Measurements from ENCODE around the gene EFL1. TPM values are rescaled to one million over a fixed set of nuclear protein-coding genes. Genes with fewer than 3 reads are reported as not detected.

The EFL1 gene
- total RNA-seq, 2 experiments from 2014 or later: 15.8 to 18.6 TPM

DNA sequence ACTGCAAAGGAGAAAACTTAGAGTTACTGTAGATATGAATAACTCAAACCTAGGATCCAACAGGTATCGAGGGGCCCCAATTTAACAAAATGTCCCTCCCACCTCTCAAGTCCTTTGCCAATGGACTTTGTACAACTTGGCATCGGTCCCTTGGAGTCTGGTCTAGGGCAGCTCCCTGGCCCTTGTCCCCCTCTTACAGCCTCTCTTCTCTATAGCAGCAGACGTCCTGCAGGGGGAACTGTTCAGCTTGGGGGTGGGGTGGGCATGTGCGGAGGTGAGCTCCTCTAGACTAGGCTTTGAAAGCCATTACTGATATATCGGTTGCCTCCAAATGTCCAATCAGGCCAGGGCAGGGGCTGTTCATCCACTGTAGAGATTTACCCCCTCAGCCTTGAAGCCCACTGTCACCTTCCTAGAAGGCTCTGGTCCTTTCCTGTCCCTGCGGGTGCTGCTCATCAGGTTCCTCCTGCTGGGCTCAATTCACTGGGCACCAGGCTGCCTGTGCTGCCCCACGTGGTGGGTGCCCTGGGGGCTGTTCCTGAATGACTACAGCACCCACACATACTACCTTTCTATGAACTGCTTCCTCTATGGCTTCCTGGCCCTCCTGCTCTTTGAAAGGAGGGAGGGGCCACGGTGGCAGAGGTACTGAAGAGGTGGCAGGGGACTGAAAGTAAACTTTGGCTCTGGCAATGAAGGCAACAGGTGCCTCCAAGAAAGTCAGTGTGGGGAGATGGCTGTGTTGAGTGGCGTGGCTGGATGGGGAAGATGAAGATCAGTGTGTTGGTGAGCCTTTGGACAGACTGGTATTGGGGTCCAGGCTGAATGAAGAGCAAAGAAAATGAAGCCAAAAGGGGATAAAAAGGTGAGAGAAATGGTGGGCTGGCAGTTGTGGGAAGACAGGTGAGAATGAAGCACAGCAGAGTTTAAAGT lies 137.9 kb downstream of the EFL1 start:
- intact Hi-C loops (cut with micrococcal nuclease): no loop called here
- no peak overlapping the region for H3K4me3 Mint-ChIP-seq
- peaks cover 7% of the 10 kb centered on the region for H3K4me1 Mint-ChIP-seq (ENCODE audit: low read depth)
- CTCF ChIA-PET: interaction anchor here (1.1 kb wide), 1 partner anchor 103 kb away, joined by 3 read pairs; no protein-coding TSS in a partner anchor
- H3K9me3 Mint-ChIP-seq: no peaks in the 10 kb centered on the region
- no peak for DNase-seq
- peaks cover 9% of the 10 kb centered on the region for H3K36me3 Mint-ChIP-seq (ENCODE audit: low read depth)
- H3K27me3 Mint-ChIP-seq (ENCODE audit: low read depth): no peaks in the 10 kb centered on the region
- H3K27ac Mint-ChIP-seq: no peak overlapping the region

DNA sequence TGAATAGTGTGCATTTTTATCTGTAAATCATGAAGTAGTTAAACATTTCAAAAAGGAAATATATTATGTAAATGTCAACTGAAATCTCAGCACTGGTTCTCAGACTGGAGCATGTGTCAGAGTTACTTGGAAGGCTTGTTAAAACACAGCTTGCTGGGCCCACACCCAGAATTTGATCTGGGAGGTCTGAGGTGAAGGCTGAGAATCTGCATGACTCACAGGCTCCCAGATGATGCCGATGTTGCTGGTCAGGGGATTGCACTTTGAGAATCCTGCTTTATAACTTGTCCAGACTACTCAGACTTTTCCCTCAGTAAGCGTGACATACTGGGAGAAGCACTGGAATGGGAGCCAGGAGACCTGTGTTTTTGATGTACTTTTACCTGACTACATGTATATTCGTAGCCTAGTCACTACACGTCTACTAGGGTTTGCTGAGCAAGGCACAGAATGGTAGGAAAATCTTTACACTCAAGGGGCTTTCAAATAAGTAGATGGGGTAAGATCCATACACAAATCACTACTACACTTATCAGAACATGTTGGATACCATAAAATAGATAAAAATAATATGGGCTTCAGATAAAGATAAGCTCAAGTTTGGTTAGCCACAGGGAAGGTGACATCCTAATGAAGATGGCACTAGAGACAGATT lies 139.7 kb downstream of the EFL1 start:
- CTCF ChIA-PET: interaction anchor here (0.9 to 1.4 kb wide), 3 partner anchors 12 to 105 kb away, joined by 3 to 4 read pairs (median 4); no protein-coding TSS in a partner anchor
- Mint-ChIP-seq H3K4me1 (ENCODE audit: low read depth) (no peaks in the 10 kb centered on the region), H3K36me3 (ENCODE audit: low read depth) (peaks cover 9% of the 10 kb centered on the region), H3K27ac (no peak overlapping the region), H3K4me3 (no peak overlapping the region), H3K27me3 (ENCODE audit: low read depth) (no peaks in the 10 kb centered on the region), H3K9me3 (no peaks in the 10 kb centered on the region)
- intact Hi-C loops (cut with micrococcal nuclease): no loop called here
- no peak for DNase-seq

DNA sequence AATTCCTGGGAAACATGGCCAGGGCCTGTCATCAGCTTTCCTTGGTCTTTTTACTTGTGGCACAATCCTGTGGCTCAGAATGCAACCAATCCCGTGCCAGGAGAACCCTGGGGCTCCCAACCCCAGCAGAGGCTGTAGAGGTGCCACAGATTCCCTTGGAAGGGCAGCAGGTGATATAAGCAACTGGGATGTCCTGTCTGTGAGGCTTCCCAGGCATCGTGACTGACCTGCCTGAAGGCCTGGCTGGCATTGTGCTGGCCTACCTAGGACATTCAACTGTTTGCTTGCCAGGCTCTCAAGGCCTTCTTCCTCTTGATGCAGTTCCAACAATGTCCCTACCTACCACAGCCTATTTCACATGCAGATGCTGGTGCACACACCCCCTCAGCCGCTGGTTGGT lies 144.5 kb downstream of the EFL1 start:
- no peaks in the 10 kb centered on the region for H3K4me1 Mint-ChIP-seq (ENCODE audit: low read depth)
- no peaks in the 10 kb centered on the region for H3K9me3 Mint-ChIP-seq

DNA sequence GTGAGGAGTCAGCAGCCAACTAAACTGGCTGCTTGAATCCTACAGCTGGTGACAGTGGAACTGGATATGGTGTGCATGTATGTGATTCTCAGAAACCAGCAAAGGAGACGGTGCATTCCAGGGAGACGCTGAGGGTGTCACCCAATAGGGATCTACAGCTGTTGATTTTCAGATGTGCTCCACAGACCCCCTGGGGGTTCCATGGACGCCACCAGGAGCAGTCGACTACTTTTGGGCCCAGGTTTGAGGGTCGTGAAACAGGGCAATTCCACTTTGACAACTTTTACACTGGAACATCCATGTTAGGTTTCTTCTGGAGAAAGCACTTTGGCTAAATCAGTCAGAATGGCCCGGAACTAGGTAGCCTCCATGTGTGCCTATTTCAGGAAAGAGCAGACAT lies 145.2 kb downstream of the EFL1 start:
- no peaks in the 10 kb centered on the region for H3K27me3 Mint-ChIP-seq (ENCODE audit: low read depth)
- no peak for DNase-seq
- CTCF ChIA-PET: interaction anchor here (1.0 kb wide), 1 partner anchor 9 kb away, joined by 3 read pairs; no protein-coding TSS in a partner anchor
- peaks cover 2% of the 10 kb centered on the region for H3K36me3 Mint-ChIP-seq (ENCODE audit: low read depth)
- H3K9me3 Mint-ChIP-seq: no peaks in the 10 kb centered on the region
- no peak overlapping the region for H3K4me3 Mint-ChIP-seq
- H3K4me1 Mint-ChIP-seq (ENCODE audit: low read depth): no peaks in the 10 kb centered on the region
- H3K27ac Mint-ChIP-seq: no peak overlapping the region
- intact Hi-C loops (cut with micrococcal nuclease): no loop called here

More for the DNA sequence above, 144.5 kb downstream of the EFL1 start:
- Mint-ChIP-seq H3K4me3 (no peak overlapping the region), H3K27ac (no peak overlapping the region), H3K36me3 (ENCODE audit: low read depth) (peaks cover 2% of the 10 kb centered on the region), H3K27me3 (ENCODE audit: low read depth) (no peaks in the 10 kb centered on the region)
- intact Hi-C loops (cut with micrococcal nuclease): no loop called here
- DNase-seq: no peak
- CTCF ChIA-PET: interaction anchor here (1.0 kb wide), 1 partner anchor 10 kb away, joined by 3 read pairs; no protein-coding TSS in a partner anchor

DNA sequence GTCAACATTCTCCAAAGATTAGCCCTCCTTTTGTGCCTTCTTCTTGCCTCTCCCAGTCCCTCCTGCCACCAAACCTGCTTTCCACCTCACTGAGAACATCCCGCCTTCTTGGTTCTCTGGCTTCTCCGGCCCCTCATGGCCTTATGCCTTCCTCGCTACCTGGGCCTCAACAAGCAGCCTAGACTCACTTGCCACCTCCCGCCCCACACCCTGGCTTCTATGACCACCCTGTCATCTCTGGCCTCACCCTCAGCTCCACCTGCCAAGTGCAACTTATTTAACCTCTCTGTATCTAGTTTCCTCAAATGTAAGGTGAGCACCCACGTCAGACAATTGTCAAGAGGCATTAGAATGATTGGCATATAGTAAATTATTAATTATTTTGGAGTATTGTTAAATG lies 147.9 kb downstream of the EFL1 start:
- CTCF ChIA-PET: no interaction called here
- intact Hi-C loops (cut with micrococcal nuclease): no loop called here
- no peak overlapping the region for H3K4me3 Mint-ChIP-seq

DNA sequence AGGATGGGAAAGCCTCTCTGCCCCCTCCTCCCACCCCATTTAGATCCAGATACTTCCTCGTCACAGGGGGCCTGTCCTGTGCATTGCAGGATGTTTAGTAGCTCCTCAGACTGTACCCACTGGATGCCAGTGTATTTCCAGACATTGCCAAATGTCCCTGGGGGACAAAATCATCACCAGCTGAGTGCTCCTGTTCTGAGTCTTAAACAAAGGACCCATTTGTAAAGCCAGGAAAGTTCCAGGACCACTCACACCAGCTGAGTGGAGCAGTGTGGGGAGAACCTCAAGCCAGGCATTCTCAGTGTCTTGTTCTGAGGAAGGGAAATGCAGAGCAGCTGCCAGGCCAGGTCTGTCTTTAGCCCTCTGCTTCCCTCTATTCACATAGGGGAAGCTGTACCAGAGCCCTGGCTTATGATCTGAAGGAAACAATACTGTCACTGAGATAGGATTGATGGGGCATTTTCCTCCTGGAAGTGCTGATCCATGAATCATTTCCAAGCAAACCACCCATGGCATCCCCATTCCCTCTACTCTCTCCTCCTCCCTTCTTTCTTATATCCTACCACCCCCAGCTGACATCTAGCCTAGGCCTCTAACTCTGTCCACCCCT lies 149.3 kb downstream of the EFL1 start:
- Mint-ChIP-seq H3K4me1 (ENCODE audit: low read depth) (peaks cover 2% of the 10 kb centered on the region), H3K27ac (no peak overlapping the region), H3K27me3 (ENCODE audit: low read depth) (no peaks in the 10 kb centered on the region), H3K36me3 (ENCODE audit: low read depth) (no peaks in the 10 kb centered on the region), H3K4me3 (no peak overlapping the region), H3K9me3 (no peaks in the 10 kb centered on the region)
- DNase-seq: no peak
- CTCF ChIA-PET: no interaction called here
- intact Hi-C loops (cut with micrococcal nuclease): no loop called here

More for the DNA sequence above, 147.9 kb downstream of the EFL1 start:
- H3K4me1 Mint-ChIP-seq (ENCODE audit: low read depth): no peaks in the 10 kb centered on the region
- no peaks in the 10 kb centered on the region for H3K9me3 Mint-ChIP-seq
- H3K27me3 Mint-ChIP-seq (ENCODE audit: low read depth): no peaks in the 10 kb centered on the region
- peaks cover 2% of the 10 kb centered on the region for H3K36me3 Mint-ChIP-seq (ENCODE audit: low read depth)
- H3K27ac Mint-ChIP-seq: no peak overlapping the region
- DNase-seq: no peak

DNA sequence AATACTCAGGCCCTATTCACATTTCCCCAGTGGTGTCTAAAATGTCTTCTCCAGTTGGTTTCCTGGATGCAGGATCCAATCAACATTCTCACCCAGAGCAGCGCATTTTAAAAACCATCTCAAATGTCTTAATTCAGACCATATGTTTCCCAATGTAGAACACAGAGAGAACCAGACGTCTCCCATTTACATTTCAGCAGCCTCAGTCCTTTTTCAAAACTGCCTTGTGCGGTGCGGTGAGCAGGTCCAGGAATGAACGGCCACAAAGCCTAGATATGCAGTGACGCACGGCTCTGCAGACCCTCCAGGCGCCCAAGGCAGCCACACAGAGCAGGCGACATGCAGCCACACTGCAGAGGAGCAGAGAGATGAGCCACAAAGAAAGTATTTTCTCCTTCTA lies 150.6 kb downstream of the EFL1 start:
- CTCF ChIA-PET: no interaction called here
- peaks cover 2% of the 10 kb centered on the region for H3K4me1 Mint-ChIP-seq (ENCODE audit: low read depth)
- no peaks in the 10 kb centered on the region for H3K9me3 Mint-ChIP-seq
- H3K4me3 Mint-ChIP-seq: no peak overlapping the region
- no peak for DNase-seq
- intact Hi-C loops (cut with micrococcal nuclease): no loop called here
- no peak overlapping the region for H3K27ac Mint-ChIP-seq
- no peaks in the 10 kb centered on the region for H3K36me3 Mint-ChIP-seq (ENCODE audit: low read depth)
- H3K27me3 Mint-ChIP-seq (ENCODE audit: low read depth): no peaks in the 10 kb centered on the region

DNA sequence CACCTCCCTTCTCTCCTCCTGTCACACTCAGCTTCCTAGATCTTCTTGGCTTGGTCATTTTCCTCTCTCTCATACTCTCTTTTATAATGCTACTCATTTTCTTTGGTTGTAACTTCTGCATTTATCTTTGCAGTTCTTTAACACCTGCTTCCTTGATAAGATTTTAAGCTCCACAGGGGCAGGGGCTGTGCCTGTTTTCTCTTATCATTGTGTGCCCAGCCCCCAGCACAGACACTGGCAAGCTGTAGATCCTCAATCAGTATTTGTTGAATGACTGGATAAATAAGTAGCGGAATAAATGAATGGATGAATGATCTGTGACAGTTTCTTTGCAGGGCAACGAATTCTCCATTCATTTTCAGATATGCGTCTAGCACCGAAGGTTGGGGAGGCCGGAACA lies 152.4 kb downstream of the EFL1 start:
- H3K27ac Mint-ChIP-seq: no peak overlapping the region
- CTCF ChIA-PET: interaction anchor here (0.5 to 1.5 kb wide), 2 partner anchors 86 to 174 kb away, joined by 3 read pairs; no protein-coding TSS in a partner anchor
- no peaks in the 10 kb centered on the region for H3K9me3 Mint-ChIP-seq
- H3K4me3 Mint-ChIP-seq: no peak overlapping the region
- no peaks in the 10 kb centered on the region for H3K27me3 Mint-ChIP-seq (ENCODE audit: low read depth)
- H3K36me3 Mint-ChIP-seq (ENCODE audit: low read depth): no peaks in the 10 kb centered on the region
- peaks cover 2% of the 10 kb centered on the region for H3K4me1 Mint-ChIP-seq (ENCODE audit: low read depth)
- intact Hi-C loops (cut with micrococcal nuclease): no loop called here
- DNase-seq: no peak

DNA sequence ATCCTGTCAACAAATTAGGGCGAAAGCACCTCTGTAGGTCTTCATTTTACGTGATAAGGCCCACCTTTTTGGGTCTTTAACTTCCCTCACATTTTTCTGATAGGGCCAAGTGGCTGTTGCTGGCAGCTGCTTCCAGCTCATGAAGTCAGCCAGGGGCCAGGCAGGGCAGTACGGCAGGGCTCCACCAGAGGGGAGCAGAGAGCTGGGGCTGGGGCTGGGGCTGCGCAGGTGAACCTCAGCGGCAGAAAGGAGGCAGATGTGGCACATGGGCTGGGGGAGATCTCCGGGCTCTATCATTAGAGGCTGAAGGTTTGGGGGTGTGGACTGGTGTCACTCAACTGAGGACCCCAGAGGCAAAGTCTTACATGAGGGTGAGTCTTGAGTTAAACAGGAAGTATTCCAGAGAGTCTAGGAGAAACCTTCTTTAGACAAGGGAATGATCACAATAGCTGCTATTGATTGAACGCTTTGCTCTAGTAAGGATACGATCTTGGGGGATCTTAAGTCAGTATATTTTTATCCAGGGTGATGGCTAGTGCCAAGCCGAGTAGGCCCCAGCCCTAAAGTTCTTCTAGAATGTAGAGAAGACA lies 153.9 kb downstream of the EFL1 start:
- no peaks in the 10 kb centered on the region for H3K36me3 Mint-ChIP-seq (ENCODE audit: low read depth)
- H3K27me3 Mint-ChIP-seq (ENCODE audit: low read depth): no peaks in the 10 kb centered on the region
- no peak overlapping the region for H3K4me3 Mint-ChIP-seq
- peaks cover 2% of the 10 kb centered on the region for H3K4me1 Mint-ChIP-seq (ENCODE audit: low read depth)
- no peaks in the 10 kb centered on the region for H3K9me3 Mint-ChIP-seq
- peak; percentile 80 for DNase-seq
- H3K27ac Mint-ChIP-seq: no peak overlapping the region
- intact Hi-C loops (cut with micrococcal nuclease): loop anchor here (1.0 kb wide), 1 partner anchor 90 kb away; no protein-coding TSS in a partner anchor
- CTCF ChIA-PET: interaction anchor here (0.6 to 1.5 kb wide), 11 partner anchors 9 to 92 kb away, joined by 3 to 5 read pairs (median 3); no protein-coding TSS in a partner anchor

DNA sequence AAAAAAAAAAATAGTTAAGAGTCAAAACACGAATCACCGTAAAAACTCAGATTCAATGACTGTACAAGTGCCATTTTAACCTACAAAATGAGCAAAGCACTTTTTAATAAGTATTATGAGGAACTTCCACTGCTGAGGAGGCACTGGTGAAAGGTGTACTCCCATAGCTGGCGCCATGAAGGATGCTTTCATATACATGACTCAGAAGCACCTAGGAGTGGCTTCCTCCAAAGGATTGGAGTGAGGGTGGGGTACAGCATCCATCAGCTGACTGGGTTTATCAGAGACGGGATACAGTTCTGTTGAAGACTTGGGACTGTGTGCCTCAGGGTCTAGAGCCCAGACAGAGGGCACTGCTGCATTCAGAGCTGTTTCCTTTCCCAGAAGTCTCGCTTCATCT lies 155.9 kb downstream of the EFL1 start:
- Mint-ChIP-seq H3K4me3 (no peak overlapping the region), H3K9me3 (no peaks in the 10 kb centered on the region), H3K27me3 (ENCODE audit: low read depth) (no peaks in the 10 kb centered on the region), H3K36me3 (ENCODE audit: low read depth) (no peaks in the 10 kb centered on the region), H3K4me1 (ENCODE audit: low read depth) (peaks cover 2% of the 10 kb centered on the region), H3K27ac (no peak overlapping the region)
- CTCF ChIA-PET: interaction anchor here (0.6 to 0.7 kb wide), 2 partner anchors 206 to 881 kb away, joined by 3 to 5 read pairs; no protein-coding TSS in a partner anchor
- intact Hi-C loops (cut with micrococcal nuclease): no loop called here
- DNase-seq: no peak

DNA sequence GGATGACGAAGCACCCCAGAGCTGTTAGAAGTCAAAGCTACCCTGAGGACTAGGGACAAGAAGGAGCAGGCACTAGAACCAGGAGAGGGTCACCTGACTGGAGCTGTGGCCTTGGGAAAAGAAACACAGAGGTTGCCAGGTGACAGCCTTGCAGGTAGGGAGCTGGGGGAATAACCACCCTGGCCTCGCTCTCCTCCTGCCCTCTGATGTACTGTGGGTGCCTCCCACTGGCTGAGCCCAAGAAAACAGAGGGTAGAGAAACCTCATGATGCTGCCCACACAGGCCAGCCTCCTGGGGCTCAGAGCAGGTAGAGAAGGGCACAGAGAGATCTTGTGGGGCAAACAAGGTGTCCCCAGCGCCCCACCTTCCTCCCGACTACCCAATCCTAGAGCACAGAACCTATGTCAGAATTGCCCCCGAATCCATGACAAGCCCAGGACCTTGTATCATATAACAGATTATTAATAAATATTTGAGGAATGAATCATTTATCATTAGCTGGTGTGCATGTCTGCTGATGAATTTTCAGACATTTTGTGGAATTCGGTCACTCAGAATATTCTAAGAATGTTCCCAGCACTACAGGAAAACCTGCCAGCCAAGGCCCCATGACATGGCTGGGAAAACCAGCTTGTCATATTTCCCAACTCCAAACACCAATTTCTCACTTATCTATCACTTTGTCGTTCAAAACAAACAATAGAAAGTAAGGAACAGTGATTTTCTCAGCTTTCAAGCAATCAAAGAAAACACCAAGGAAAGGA lies 156.9 kb downstream of the EFL1 start:
- Mint-ChIP-seq H3K27ac (no peak overlapping the region), H3K9me3 (no peaks in the 10 kb centered on the region), H3K27me3 (ENCODE audit: low read depth) (peaks cover 3% of the 10 kb centered on the region), H3K4me3 (no peak overlapping the region), H3K4me1 (ENCODE audit: low read depth) (peaks cover 2% of the 10 kb centered on the region), H3K36me3 (ENCODE audit: low read depth) (no peaks in the 10 kb centered on the region)
- DNase-seq: no peak
- intact Hi-C loops (cut with micrococcal nuclease): no loop called here
- CTCF ChIA-PET: interaction anchor here (0.6 to 0.7 kb wide), 2 partner anchors 92 to 205 kb away, joined by 3 read pairs; no protein-coding TSS in a partner anchor
